OCI-LY1 (cell line): ENCODE results near the gene AFF1.

Experiments used
- H2AFZ ChIP-seq: fragments of 200-600 bp; sonication (generic), shearing (Covaris generic); 2 replicates; pipeline ENCODE4 v1.6.0; 2014; ENCODE audit warnings: antibody characterized with exemption, mild to moderate bottlenecking, low read length
- H3F3A ChIP-seq: fragments of 200-600 bp; sonication (generic), shearing (Covaris generic); 2 replicates; pipeline ENCODE4 v1.6.0; 2014; ENCODE audit warnings: mild to moderate bottlenecking, antibody characterized with exemption, low read length, moderate library complexity; ENCODE audit not compliant: insufficient read depth
- H3K27ac ChIP-seq: fragments of 200-600 bp; sonication (generic); 2 replicates; pipeline ENCODE4 v1.5.1; 2014; ENCODE audit warnings: low read length, mixed run types, mild to moderate bottlenecking, low read depth; ENCODE audit not compliant: poor library complexity, severe bottlenecking
- H3K27me3 ChIP-seq: fragments of 200-600 bp; sonication (generic); 2 replicates; pipeline ENCODE4 v1.6.0; 2014; ENCODE audit warnings: antibody characterized with exemption, mild to moderate bottlenecking, low read length, moderate library complexity; ENCODE audit not compliant: insufficient read depth
- H3K36me3 ChIP-seq: fragments of 200-600 bp; sonication (generic); 2 replicates; pipeline ENCODE4 v1.6.1; 2014; ENCODE audit warnings: mild to moderate bottlenecking, antibody characterized with exemption, low read length, moderate library complexity, mixed read lengths; ENCODE audit not compliant: insufficient read depth
- H3K4me1 ChIP-seq: fragments of 200-600 bp; sonication (generic); 2 replicates; pipeline ENCODE4 v1.5.1; 2014; ENCODE audit warnings: mild to moderate bottlenecking, low read length, moderate library complexity; ENCODE audit not compliant: insufficient read depth, severe bottlenecking
- H3K4me2 ChIP-seq: fragments of 200-600 bp; sonication (generic), shearing (Covaris generic); 2 replicates; pipeline ENCODE4 v1.6.1; 2014; ENCODE audit warnings: low read length
- H3K4me3 ChIP-seq: fragments of 200-600 bp; sonication (generic); 2 replicates; pipeline ENCODE4 v1.5.1; 2014; ENCODE audit warnings: low read length, low read depth, mild to moderate bottlenecking, mixed read lengths; ENCODE audit not compliant: poor library complexity, severe bottlenecking
- H3K79me2 ChIP-seq: fragments of 200-600 bp; shearing (Covaris generic); 2 replicates; pipeline ENCODE4 v1.6.1; 2016; ENCODE audit warnings: mixed run types, low read length, mixed read lengths; ENCODE audit not compliant: insufficient read depth
- H3K9ac ChIP-seq: fragments of 200-600 bp; sonication (generic), shearing (Covaris generic); 2 replicates; pipeline ENCODE4 v1.6.1; 2014; ENCODE audit warnings: mild to moderate bottlenecking, low read length, mixed read lengths
- H3K9me2 ChIP-seq: fragments of 200-600 bp; sonication (generic), shearing (Covaris generic); 2 replicates; pipeline ENCODE4 v1.6.1; 2014; ENCODE audit warnings: low read depth, mild to moderate bottlenecking, low read length, mixed read lengths
- H3K9me3 ChIP-seq: fragments of 200-600 bp; shearing (Covaris generic); 2 replicates; pipeline ENCODE4 v1.6.1; 2014; ENCODE audit warnings: low read length, mixed read lengths
- H4K20me1 ChIP-seq: fragments of 200-600 bp; sonication (generic), shearing (Covaris generic); 2 replicates; pipeline ENCODE4 v1.6.0; 2016; ENCODE audit warnings: mild to moderate bottlenecking, low read length; ENCODE audit not compliant: insufficient read depth
- CTCF ChIP-seq: fragments of 200-600 bp; sonication (generic), shearing (Covaris generic); IDR thresholded peaks from 2 replicates; pipeline ENCODE4 v1.5.1; 2017; ENCODE audit warnings: mild to moderate bottlenecking, antibody characterized with exemption, low read length, moderate library complexity, mixed read lengths
- EZH2 ChIP-seq: fragments of 200-600 bp; sonication (generic), shearing (Covaris generic); IDR thresholded peaks from 2 replicates; pipeline ENCODE4 v1.8.0; 2017; ENCODE audit warnings: borderline replicate concordance, mixed run types, mild to moderate bottlenecking, antibody characterized with exemption, low read length, moderate library complexity, mixed read lengths

The AFF1 gene

GRCh38 chr4:87038837-87039615 is 104.2 kb downstream of the AFF1 start:
- Histone ChIP-seq H3K27me3 (no peaks in the 10 kb centered on the region), H3K9me3 (no peaks in the 10 kb centered on the region), H3K4me2 (no peak overlapping the region), H3K9ac (no peak overlapping the region), H2AFZ (no peak overlapping the region), H3F3A (no peaks in the 10 kb centered on the region), H3K79me2 (no peaks in the 10 kb centered on the region), H3K27ac (no peak overlapping the region), H4K20me1 (peaks cover 3% of the 10 kb centered on the region; the same call in 1 of the 2 replicates), H3K36me3 (no peaks in the 10 kb centered on the region), H3K4me1 (peaks cover 27% of the 10 kb centered on the region), H3K4me3 (no peak overlapping the region), H3K9me2 (no peaks in the 10 kb centered on the region)
- no peak for TF ChIP-seq EZH2
- no peak for TF ChIP-seq CTCF

- TF ChIP-seq CTCF (no peak), EZH2 (no peak)
- H3K4me1 ChIP-seq: peaks cover 27% of the 10 kb centered on the region
Observed at GRCh38 chr4:87041141-87041540, 106.3 kb downstream of the AFF1 start.

GRCh38 chr4:87042221-87042620 is 107.4 kb downstream of the AFF1 start:
- Histone ChIP-seq H3F3A (no peaks in the 10 kb centered on the region), H3K4me2 (no peak overlapping the region), H3K27ac (no peak overlapping the region), H4K20me1 (peaks cover 3% of the 10 kb centered on the region; the same call in 1 of the 2 replicates), H3K9ac (no peak overlapping the region), H3K36me3 (peaks cover under 1% of the 10 kb centered on the region; the same call in 1 of the 2 replicates), H3K27me3 (no peaks in the 10 kb centered on the region), H2AFZ (no peak overlapping the region), H3K4me1 (peaks cover 24% of the 10 kb centered on the region), H3K9me3 (no peaks in the 10 kb centered on the region), H3K79me2 (no peaks in the 10 kb centered on the region), H3K4me3 (no peak overlapping the region), H3K9me2 (no peaks in the 10 kb centered on the region)
- no peak for TF ChIP-seq CTCF
- no peak for TF ChIP-seq EZH2

More at GRCh38 chr4:87041141-87041540, 106.3 kb downstream of the AFF1 start:
- no peak overlapping the region for H3K9ac ChIP-seq
- no peak overlapping the region for H2AFZ ChIP-seq
- no peak overlapping the region for H3K4me2 ChIP-seq
- H4K20me1 ChIP-seq: peaks cover 3% of the 10 kb centered on the region; the same call in 1 of the 2 replicates
- no peaks in the 10 kb centered on the region for H3K9me2 ChIP-seq
- no peaks in the 10 kb centered on the region for H3K79me2 ChIP-seq
- no peak overlapping the region for H3K27ac ChIP-seq
- H3F3A ChIP-seq: no peaks in the 10 kb centered on the region
- no peak overlapping the region for H3K4me3 ChIP-seq
- H3K9me3 ChIP-seq: no peaks in the 10 kb centered on the region
- no peaks in the 10 kb centered on the region for H3K36me3 ChIP-seq
- H3K27me3 ChIP-seq: no peaks in the 10 kb centered on the region
